GM04503 (cell line): Measurements from ENCODE around the gene TMIGD2.
A peak's percentile ranks its signal among the peaks of the same experiment; 100 is the strongest.
"Not testable (repeated sequence)": the region's sequence is repeated elsewhere in the genome, so short reads cannot be mapped to it uniquely, and the experiment has no call there.

Source experiments
- DNase-seq: peaks from one replicate; pipeline ENCODE4 v3.0.0-alpha.2; 2012; ENCODE audit warnings: low read depth

TMIGD2 gene, protein sequence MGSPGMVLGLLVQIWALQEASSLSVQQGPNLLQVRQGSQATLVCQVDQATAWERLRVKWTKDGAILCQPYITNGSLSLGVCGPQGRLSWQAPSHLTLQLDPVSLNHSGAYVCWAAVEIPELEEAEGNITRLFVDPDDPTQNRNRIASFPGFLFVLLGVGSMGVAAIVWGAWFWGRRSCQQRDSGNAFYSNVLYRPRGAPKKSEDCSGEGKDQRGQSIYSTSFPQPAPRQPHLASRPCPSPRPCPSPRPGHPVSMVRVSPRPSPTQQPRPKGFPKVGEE

GRCh38 chr19:4302243-4302640 lies at the start of gene TMIGD2:
Gene TMIGD2, minus strand, starts transcription at chr19:4302389. Its CDS starts 4 bp downstream, at chr19:4302385.
- no peak for DNase-seq

GRCh38 chr19:4350726-4351125 lies 48.5 kb upstream of the TMIGD2 start:
- DNase-seq, result no peak

DNA sequence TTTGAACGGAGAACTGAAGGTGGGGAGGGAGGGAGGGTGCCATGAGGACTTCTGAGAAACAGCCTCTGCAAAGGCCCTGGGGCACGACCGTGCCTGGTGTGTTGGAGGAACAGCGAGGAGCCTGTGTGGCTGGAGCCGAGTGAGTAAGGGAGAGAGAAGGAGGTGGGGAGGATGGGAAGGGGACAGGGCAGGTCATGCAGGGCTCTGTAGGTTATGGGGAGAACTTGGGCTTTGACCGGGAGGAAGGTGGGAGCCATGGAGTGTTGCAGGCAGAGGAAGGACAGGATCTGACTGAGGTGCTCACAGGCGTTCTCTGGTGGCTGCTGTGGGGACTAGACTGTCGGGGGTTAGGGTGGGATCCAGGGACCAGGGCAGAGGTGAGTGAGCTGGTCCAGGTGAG lies 47.9 kb upstream of the TMIGD2 start:
- no peak for DNase-seq

DNA sequence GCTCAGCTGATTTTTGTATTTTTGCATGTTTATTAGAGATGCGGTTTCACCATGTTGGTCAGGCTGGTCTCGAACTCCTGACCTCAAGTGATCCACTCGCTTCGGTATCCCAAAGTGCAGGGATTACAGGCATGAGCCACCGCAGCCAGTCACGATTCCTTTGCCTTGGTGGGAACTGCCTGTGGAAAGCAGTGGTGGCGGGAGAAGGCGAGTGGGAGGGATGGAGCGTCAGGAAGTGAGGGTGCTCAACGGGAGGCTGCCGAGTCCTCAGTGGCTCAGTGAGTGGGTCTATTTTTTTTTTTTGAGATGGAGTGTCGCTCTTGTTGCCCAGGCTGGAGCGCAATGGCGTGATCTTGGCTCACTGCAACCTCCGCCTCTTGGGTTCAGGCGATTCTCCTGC lies 47.0 kb upstream of the TMIGD2 start:
- DNase-seq, result not testable (repeated sequence)

DNA sequence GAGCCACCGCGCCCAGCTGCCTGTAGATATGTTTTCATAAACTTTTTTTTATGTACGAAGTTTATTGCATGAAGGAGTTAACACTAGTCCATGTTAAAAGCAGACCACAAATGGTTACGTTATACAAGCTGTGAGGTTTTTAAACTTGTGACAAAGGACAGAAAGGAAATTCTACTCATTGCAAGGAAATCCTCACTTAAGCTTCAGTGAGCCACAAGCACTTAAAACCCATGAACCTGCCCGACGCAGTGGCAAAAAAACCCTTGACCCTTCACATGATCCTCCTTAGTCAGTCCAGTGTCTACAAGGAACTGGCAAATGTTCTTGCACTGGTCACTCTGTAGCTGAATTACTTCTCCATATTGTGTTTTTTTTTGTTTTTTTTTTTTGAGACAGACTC lies 45.3 kb upstream of the TMIGD2 start:
- DNase-seq, result no peak

DNA sequence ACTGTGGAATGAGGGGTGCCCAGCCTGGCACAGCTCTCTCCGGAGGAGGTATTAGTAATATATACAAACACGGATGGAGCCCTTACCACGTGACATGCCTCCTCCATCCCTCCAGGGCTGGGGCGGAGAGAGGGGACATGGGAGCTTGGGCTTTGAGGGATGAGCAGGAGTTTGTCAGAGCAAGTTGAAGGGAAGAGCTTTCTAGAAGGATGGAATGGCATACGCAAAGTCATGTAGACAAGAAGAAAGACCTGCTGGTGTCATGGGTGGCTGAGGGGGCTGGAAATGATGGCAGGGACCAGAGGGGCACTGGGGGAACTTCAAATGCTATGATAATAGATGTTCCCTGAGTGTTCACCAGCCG lies 43.8 kb upstream of the TMIGD2 start:
- no peak for DNase-seq

- DNase-seq, result no peak
These were observed 43.3 kb upstream of the TMIGD2 start for GRCh38 chr19:4345342-4346019.

GRCh38 chr19:4343370-4344307 lies 41.5 kb upstream of the TMIGD2 start, which contains the start of gene MPND:
Gene MPND, plus strand, starts transcription at chr19:4343562. Its CDS starts 32 bp downstream, at chr19:4343594.
- DNase-seq, result peak; percentile 39

DNA sequence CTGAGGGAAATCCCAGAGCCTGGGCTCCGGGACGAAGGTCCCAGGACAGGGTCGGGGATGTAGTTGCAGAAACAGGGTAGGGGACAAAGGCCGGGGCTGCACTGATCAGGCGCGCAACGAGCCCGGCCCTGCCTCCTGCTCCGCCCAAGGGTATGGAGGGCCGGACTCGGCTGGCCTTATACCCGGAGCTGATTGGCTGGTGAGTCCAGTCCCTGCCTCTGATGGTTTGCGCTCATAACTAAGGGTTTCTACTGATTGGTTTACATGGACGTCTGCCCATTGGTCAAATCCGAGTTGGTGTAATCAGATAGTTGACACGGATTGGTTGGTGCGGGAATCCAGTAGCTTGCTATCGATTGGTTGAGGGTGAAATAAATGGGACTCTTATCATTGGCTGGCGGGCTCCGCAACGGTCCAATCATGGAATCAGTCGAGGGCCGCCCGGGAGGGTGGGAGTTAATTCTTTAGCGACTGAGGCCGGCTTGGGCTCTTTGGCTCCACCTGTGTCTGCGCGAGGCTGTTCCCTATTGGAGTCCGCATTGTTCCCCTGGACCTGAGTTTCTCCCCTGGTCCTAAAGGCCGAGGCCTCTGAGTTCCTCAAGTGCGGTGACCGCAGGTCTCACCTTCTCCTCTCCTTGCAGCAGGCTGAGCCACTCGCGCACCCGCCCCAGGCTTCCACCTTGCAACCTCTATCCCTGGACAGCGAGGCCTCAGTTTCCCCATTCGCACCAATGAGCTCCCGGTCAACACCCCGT lies 40.6 kb upstream of the TMIGD2 start:
- peak; percentile 100 for DNase-seq

- no peak for DNase-seq
These were observed 40.1 kb upstream of the TMIGD2 start for GRCh38 chr19:4342314-4342614.

DNA sequence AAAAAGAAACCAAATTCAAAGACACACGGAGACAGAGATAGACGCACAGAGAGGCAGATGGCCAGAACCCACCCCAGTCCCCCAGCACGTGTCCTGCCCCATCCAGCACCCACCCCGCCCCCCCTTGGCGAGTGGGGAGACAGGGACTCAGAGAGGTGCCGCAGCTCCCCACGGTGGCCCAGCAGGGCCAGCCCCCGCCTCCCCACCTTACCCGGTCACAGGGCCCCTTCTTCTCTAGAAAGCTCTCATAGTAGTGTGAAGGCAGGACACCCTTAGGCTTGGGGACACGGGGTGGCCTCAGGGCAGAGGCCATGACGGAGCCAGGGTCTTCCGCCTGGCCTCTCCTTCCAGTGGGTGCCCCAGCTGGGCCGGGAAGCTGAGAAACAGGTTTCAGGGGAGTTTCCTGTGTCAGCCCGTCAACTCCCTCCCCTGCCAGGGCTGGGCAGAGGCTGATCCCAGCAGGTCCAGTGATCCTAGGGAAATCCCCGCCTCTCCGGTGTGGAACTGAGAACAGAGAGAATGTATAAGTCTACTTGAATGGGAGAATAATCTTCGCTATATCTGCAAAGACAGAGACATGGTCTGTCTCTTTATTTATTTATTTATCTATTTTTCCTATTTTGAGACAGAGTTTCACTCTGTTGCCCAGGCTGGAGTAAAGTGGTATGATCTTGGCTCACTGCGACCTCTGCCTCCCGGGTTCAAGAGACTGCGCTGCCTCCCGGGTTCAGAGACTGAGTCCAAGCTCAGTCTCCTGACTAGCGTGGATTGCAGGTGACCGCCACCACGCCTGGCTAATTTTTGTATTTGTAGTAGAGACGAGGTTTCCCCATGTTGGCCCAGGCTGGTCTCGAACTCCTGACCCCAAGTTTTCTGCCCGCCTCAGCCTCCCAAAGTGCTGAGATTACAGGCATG lies 36.5 kb upstream of the TMIGD2 start, which contains the start of gene STAP2:
Gene STAP2 (minus strand): TSS at position 387 of the 915 bp plus-strand sequence. CDS start 74 bp downstream, at position 313.
- DNase-seq, result no peak

GRCh38 chr19:4337906-4338440 lies 35.8 kb upstream of the TMIGD2 start:
- DNase-seq, result no peak

DNA sequence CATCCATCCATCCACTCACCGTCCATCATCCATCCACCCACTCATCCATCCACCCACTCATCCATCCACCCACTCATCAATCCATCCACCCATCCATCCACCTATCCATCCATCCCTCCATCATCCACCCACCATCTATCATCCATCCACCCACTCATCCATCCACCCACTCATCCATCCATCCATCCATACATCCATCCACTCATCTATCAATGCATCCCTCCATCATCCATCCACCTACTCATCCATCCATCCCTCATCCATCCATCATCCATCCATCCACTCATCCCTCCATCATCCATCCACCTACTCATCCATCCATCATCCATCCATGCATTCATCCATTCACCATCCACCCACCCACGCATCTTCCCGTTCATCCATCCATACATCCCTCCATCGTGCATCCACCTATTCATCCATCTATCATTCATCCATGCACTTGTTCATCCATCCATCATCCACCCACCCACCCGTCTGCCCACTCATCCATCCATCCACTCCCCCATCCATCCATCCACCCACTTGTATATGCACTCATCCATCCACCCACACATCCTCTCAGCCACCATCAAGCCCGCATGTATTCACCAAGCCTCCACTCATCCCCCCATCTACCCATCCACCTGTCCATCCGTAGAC lies 32.9 kb upstream of the TMIGD2 start:
- no peak for DNase-seq

GRCh38 chr19:4329858-4330257 lies 27.7 kb upstream of the TMIGD2 start:
- DNase-seq, result no peak

DNA sequence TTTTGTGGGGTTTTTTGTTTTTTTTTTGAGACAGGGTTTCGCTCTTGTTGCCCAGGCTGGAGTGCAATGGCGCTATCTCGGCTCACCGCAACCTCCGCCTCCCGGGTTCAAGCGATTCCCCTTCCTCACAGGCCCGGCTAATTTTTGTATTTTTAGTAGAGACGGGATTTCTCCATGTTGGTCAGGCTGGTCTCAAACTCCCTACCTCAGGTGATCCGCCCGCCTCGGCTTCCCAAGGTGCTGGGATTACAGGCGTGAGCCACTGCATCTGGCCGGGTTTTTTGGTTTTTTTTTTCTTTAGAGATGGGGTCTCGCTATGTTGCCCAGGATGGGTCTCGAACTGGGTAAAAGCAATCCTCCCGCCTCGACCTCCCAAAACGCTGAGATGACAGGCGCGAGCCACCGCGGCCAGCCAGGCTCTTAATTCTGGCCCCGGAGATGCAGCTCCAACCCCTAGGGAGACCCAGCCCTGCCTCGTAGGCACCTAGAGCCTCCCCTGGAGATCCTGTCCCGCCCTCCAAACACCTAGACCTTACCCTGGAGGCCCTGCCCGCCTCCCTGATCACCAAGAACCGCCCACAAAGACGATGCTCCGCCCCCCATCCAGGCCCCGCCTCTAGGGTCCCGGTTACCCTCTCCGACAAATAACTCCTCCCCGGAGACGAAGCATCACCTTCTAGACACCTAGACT lies 26.9 kb upstream of the TMIGD2 start:
- not testable (repeated sequence) for DNase-seq

- no peak for DNase-seq
These were observed 26.2 kb upstream of the TMIGD2 start for GRCh38 chr19:4328243-4328990.

DNA sequence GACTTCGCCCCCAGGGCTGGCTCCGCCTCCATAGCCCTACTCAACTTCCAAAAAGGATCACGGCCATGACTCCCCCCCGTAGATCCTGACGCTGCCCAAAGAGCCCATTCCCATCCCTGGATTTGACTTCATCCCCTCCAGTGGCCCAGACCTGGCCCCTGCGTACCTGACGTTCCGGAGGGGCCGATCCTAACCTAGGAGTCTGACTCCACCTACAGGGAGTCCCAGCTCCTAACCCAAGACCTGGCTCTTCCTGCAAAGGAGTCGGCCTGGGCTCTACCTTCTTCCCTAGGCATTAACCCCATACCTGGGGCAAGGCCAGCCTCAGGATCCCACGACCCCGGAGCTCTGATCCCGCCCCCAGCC lies 25.7 kb upstream of the TMIGD2 start:
- DNase-seq, result no peak

DNA sequence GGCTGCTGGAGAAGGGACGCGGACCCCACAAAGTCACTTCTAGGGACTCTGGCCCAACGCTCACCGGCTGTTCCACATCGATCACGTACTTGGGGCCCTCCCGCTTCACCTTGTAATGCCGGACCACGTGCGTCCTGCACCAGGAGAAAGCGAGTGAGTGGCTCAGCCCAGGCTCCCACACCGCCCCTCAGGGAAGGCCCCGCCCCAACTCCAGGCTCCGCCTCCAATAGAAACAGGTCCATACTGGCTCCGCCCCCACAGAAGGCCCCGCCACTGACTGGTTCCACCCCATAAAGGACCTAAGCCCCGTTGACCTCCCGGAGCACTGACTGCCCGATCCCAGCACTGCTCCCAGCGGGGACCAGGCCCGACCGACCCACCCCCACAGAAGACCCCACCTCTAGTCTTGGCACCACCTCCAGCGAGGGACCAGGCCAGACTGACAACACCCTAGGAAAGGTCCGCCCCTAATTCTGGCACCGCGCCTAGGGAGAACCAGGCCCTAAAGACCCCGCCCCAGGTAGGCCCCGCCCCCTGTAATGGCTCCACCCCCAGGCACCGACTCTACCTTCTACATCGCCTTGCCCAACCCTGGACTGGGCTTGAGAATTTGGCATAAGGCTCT lies 25.2 kb upstream of the TMIGD2 start:
- DNase-seq, result no peak
